Left renal cortex interstitium (tissue), 4 donors: ENCODE data around the gene RRH. TPM values are rescaled to one million over a fixed set of nuclear protein-coding genes. Genes with fewer than 3 reads are reported as not detected.

Experiments
- DNase-seq, 4 donors: peaks; one replicate each; pipeline ENCODE4 v3.0.0-alpha.2; 2013; ENCODE audit warnings: low read depth in 4 of 4, low spot score in 2 of 4, missing footprints in 1 of 4
- polyA plus RNA-seq, 4 donors: library from polyadenylated mRNA; unstranded; fragments of 120-200 nt; gene quantifications; one replicate each; pipeline ENCODE4 v1.2.1, GENCODE V29; 2013; ENCODE audit not compliant: insufficient read length in 4 of 4

RRH gene
- polyA plus RNA-seq, 4 donors: 0.31 to 0.82 (median 0.55) TPM

GRCh38 chr4:109879636-109880314 is 52.0 kb downstream of the RRH start:
- no peak for DNase-seq

- DNase-seq: no peak
These were observed 58.5 kb downstream of the RRH start for GRCh38 chr4:109886303-109886702.

GRCh38 chr4:109887071-109887470 is 59.3 kb downstream of the RRH start:
- no peak for DNase-seq

GRCh38 chr4:109890076-109890475 is 62.3 kb downstream of the RRH start:
- no peak for DNase-seq

Other genes with a start within 250 kb of the RRH start
- 10 to 100 TPM; 33.8 to 47.9 (median 40.1) TPM for gene CASP6, start 124.5 kb upstream of the RRH start, polyA plus RNA-seq
- gene PLA2G12A, start 97.9 kb upstream of the RRH start, polyA plus RNA-seq: 10 to 100 TPM; 22.4 to 36.0 (median 29.9) TPM
- gene CFI, start 26.0 kb upstream of the RRH start, polyA plus RNA-seq: 10 to 100 TPM; 63.0 to 89.1 (median 74.8) TPM
- 10 to 100 TPM; 37.5 to 45.3 (median 42.8) TPM for gene GAR1, start 12.2 kb upstream of the RRH start, polyA plus RNA-seq
- under 1 TPM; 0.23 to 0.83 (median 0.54) TPM for gene LRIT3, start 20.1 kb downstream of the RRH start, polyA plus RNA-seq
- gene EGF, start 84.9 kb downstream of the RRH start, polyA plus RNA-seq: 1 to 10 TPM; 2.4 to 6.4 (median 4.2) TPM